Testis (tissue), 3 donors: ENCODE results near the gene CSNK1E. TPM values are rescaled to one million over a fixed set of nuclear protein-coding genes. Genes with fewer than 3 reads are reported as not detected.

Source experiments
- DNase-seq: peaks from one replicate; pipeline ENCODE4 v3.0.0-alpha.2; 2019
- H3K27ac ChIP-seq, 2 donors: fragments of 200-600 bp; sonication (generic); one replicate each; pipeline ENCODE4 v1.5.1; 2019
- H3K27me3 ChIP-seq: fragments of 200-600 bp; sonication (generic); one replicate; pipeline ENCODE4 v1.5.1; 2019
- H3K36me3 ChIP-seq: fragments of 200-600 bp; sonication (generic); one replicate; pipeline ENCODE4 v1.5.1; 2017; ENCODE audit warnings: low read depth; ENCODE audit errors: missing control alignments
- H3K4me1 ChIP-seq: fragments of 200-600 bp; sonication (generic); one replicate; pipeline ENCODE4 v1.5.1; 2019
- H3K4me3 ChIP-seq, 2 donors: fragments of 200-600 bp; sonication (generic); one replicate each; pipeline ENCODE4 v1.5.1; 2017 to 2019
- H3K9me3 ChIP-seq: fragments of 200-600 bp; sonication (generic); one replicate; pipeline ENCODE4 v1.5.1; 2017
- POLR2A ChIP-seq: fragments of 450-650 bp; IDR thresholded peaks from one replicate; pipeline ENCODE4 v1.6.1; 2017; ENCODE audit warnings: antibody characterized with exemption, mild to moderate bottlenecking, moderate library complexity
- WGBS, 2 donors: methylation state at CpG; one replicate each; pipeline ENCODE4 v1.1.5; 2018; 5-methylcytosine and 5-hydroxymethylcytosine counted together
- intact Hi-C: fragments of 100-400 bp; cut with DNase I; formaldehyde crosslinking; loops from one replicate; pipeline ENCODE4 v1.15.1; 2023; ENCODE audit warnings: low total_unique reads
- polyA plus RNA-seq: library from polyadenylated mRNA; stranded (reverse); fragments of 350-450 nt; fragmentation: Illumina TruSeq; extraction: RNeasy Lipid Tissue Mini Kit (QIAGEN cat#74804); gene quantifications from one replicate; pipeline ENCODE4 v1.2.3, GENCODE V29; 2014; ENCODE audit warnings: low read depth, low replicate concordance; ENCODE audit not compliant: insufficient read depth
- total RNA-seq, 2 donors: library from RNA; depleted of rRNA; stranded (reverse); fragments of >200 nt; gene quantifications; one replicate each; pipeline ENCODE4 v1.2.3, GENCODE V29; 2016
- TF ChIP-seq, protein P1 (sequence below), 3 experiments: fragments of 450-650 bp in 2 of 3; fragments of 200-600 bp in 1 of 3; sonication (generic) in 1 of 3; IDR thresholded peaks; one replicate each; pipeline ENCODE4 v1.5.1; 2016 to 2019; ENCODE audit warnings: antibody characterized with exemption in 3 of 3, mild to moderate bottlenecking in 2 of 3, moderate library complexity in 1 of 3

The CSNK1E gene
- total and polyA plus RNA-seq, 3 donors from 2014 or later: 69.2 to 134 (median 133) TPM

DNA sequence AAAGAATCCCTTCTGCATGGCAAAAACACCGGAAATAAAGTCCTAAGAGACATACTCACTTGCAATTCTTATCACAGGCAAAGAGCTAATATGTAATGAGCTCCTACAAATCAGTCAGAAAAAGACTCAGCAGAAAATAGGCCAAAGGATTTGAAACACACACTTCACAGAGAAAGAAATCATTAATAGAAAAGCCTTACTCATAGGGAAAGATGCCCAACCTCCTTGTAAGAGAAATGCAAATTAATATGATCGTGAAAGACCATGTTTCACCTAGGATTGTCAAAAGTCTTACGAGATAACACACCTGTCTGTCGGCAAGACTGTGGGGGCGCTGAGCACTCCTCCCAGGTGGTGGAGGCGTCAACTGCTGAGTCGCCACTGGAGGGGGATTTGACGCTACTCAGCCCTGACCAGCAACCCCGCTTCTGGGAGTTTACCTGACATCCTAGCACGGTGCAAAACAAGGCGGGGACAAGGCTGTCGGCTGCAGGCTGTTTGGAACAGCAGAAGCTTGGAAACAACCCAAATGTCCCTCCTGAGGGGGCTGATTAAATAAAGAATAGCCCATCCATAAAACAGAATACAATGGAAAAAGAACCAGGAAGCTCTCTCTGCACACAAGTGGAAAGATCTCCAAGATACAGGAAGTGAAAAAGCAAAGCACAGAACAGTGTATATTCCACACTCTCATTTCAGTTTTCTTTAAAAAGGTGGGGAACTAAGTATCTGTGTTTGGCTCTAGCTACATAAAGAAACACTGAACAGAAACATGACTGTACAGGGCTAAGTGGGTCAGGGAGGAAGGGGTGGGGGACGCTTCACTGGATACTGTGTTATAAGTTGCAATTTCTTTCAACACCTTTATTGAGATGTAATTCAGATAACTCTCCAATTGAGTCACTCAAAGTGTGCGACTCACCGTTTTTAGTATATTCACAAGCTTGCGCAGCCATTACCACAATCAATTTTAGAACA lies 11.5 kb downstream of the CSNK1E start:
- TF ChIP-seq, protein P1, sequence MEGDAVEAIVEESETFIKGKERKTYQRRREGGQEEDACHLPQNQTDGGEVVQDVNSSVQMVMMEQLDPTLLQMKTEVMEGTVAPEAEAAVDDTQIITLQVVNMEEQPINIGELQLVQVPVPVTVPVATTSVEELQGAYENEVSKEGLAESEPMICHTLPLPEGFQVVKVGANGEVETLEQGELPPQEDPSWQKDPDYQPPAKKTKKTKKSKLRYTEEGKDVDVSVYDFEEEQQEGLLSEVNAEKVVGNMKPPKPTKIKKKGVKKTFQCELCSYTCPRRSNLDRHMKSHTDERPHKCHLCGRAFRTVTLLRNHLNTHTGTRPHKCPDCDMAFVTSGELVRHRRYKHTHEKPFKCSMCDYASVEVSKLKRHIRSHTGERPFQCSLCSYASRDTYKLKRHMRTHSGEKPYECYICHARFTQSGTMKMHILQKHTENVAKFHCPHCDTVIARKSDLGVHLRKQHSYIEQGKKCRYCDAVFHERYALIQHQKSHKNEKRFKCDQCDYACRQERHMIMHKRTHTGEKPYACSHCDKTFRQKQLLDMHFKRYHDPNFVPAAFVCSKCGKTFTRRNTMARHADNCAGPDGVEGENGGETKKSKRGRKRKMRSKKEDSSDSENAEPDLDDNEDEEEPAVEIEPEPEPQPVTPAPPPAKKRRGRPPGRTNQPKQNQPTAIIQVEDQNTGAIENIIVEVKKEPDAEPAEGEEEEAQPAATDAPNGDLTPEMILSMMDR (IDR thresholded peaks at IDR 0.05): no peak
- TF ChIP-seq POLR2A: no peak
- peak overlapping the region in 1 of 2 donors; percentile 54 for H3K27ac ChIP-seq
- DNase-seq: no peak
- no peak overlapping the region for H3K4me3 ChIP-seq
- WGBS, 2 donors: 46 to 50% methylated on average over 16 of the region's 16 CpGs
- no peaks in the 10 kb centered on the region for H3K27me3 ChIP-seq
- no peaks in the 10 kb centered on the region for H3K36me3 ChIP-seq
- no peaks in the 10 kb centered on the region for H3K9me3 ChIP-seq
- intact Hi-C loops: no loop called here
- peaks cover 32% of the 10 kb centered on the region for H3K4me1 ChIP-seq

DNA sequence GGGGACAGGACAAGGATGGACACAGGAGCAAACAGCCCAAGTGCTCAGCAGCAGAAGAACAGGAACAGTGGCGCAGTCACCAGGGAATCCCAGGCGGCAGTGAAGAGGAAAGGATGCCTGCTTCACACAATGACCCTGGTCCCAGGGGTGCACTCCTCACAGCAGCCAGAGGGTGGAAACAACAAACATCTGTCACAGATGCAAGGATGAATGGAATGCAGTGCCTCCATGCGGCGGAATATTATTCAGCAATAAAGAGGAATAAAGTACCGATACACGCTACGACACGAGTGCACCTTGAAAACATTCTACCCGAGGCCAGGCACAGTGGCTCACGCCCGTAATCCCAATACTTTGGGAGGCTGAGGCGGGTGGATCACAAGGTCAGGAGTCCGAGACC lies 12.7 kb downstream of the CSNK1E start:
- Histone ChIP-seq H3K9me3 (no peaks in the 10 kb centered on the region), H3K27ac (peak overlapping the region in 1 of 2 donors; percentile 4), H3K36me3 (no peaks in the 10 kb centered on the region), H3K4me3 (no peak overlapping the region), H3K27me3 (no peaks in the 10 kb centered on the region), H3K4me1 (peaks cover 20% of the 10 kb centered on the region)
- DNase-seq: no peak
- intact Hi-C loops: no loop called here
- TF ChIP-seq POLR2A: no peak
- TF ChIP-seq, protein P1 (IDR thresholded peaks at IDR 0.05): peak in 1 of 3 experiments; percentile 24
- 76 to 83% methylated on average over 13 of the region's 13 CpGs for WGBS, 2 donors

DNA sequence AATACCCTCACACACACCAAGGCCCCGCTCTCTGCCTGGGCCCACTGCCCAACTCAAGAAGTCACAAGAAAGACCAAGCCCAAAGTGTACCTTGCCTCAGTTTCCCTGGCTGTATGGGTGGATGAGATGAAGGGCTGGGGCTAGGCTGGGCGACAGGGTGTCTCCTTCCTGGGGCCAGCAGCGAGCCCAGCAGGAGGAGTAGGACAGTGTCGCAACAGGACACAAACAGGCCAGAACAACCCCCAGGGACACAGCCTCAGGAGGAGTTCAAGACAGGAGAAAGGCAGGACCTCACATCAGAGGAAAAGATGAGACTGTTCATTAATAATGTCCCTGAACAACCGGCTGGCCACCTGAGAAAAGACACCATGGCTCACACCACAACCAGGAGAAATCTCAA lies 13.3 kb downstream of the CSNK1E start:
- H3K4me3 ChIP-seq: no peak overlapping the region
- no peaks in the 10 kb centered on the region for H3K9me3 ChIP-seq
- TF ChIP-seq, protein P1 (IDR thresholded peaks at IDR 0.05): no peak
- peak overlapping the region in 1 of 2 donors; percentile 4 for H3K27ac ChIP-seq
- WGBS, 2 donors: 82 to 89% methylated on average over 5 of the region's 5 CpGs
- H3K36me3 ChIP-seq: no peaks in the 10 kb centered on the region
- no peak for DNase-seq
- intact Hi-C loops: no loop called here
- peaks cover 20% of the 10 kb centered on the region for H3K4me1 ChIP-seq
- no peaks in the 10 kb centered on the region for H3K27me3 ChIP-seq

DNA sequence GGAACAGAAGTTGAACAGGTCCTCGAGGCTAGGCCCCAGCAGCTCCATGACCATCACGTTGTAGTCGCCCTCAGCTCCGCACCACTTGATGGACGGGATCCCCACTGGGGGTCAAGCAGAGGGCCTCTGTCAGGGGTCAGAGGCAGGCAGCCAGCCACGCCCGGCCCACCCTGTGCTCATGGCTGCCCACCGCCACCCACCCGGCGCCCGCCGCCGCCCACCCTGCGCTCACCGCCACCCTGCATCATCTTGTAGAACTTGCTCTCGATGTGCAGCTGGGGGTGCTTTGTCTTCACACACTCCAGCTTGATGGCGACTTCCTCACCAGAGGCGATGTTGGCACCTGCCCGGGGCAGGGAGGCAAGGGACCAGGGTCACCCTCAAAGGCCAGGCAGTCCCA lies 14.3 kb downstream of the CSNK1E start:
- intact Hi-C loops: no loop called here
- no peak overlapping the region for H3K27ac ChIP-seq
- H3K4me1 ChIP-seq: peaks cover 20% of the 10 kb centered on the region
- H3K9me3 ChIP-seq: no peaks in the 10 kb centered on the region
- WGBS, 2 donors: 96 to 99% methylated on average over 9 to 18 of the region's 19 CpGs
- no peaks in the 10 kb centered on the region for H3K36me3 ChIP-seq
- TF ChIP-seq, protein P1 (IDR thresholded peaks at IDR 0.05): no peak
- no peak for TF ChIP-seq POLR2A
- no peak overlapping the region for H3K4me3 ChIP-seq
- H3K27me3 ChIP-seq: no peaks in the 10 kb centered on the region
- no peak for DNase-seq
